Liver (tissue), 9 donors: ENCODE measurements around the gene SELENOO. TPM values are rescaled to one million over a fixed set of nuclear protein-coding genes. Genes with fewer than 3 reads are reported as not detected.
A peak's percentile ranks its signal among the peaks of the same experiment; 100 is the strongest.

Experiments
- DNase-seq: peaks from one replicate; pipeline ENCODE4 v3.0.0-alpha.2; 2017; ENCODE audit warnings: low spot score
- H3K27ac ChIP-seq, 2 donors: one replicate each; pipeline ENCODE4 v1.7.0; 2013; ENCODE audit warnings: inconsistent platforms in 2 of 2, low read length in 2 of 2, control low read depth in 1 of 2, low read depth in 1 of 2, mild to moderate bottlenecking in 1 of 2
- H3K27me3 ChIP-seq, 4 donors: one replicate each; pipeline versions ENCODE4 v1.6.1 to v1.7.0; 2013; ENCODE audit warnings: low read length in 3 of 4, inconsistent platforms in 1 of 4, mild to moderate bottlenecking in 1 of 4, moderate library complexity in 1 of 4; ENCODE audit not compliant: control insufficient read depth in 4 of 4, insufficient read depth in 4 of 4
- H3K36me3 ChIP-seq, 4 donors: one replicate each; pipeline versions ENCODE4 v1.6.1 to v1.7.0; 2013; ENCODE audit warnings: low read length in 3 of 4, mild to moderate bottlenecking in 3 of 4, low read depth in 1 of 4, moderate library complexity in 1 of 4; ENCODE audit not compliant: control insufficient read depth in 4 of 4, insufficient read depth in 3 of 4
- H3K4me1 ChIP-seq, 4 donors: one replicate each; pipeline versions ENCODE4 v1.6.1 to v1.7.0; 2013; ENCODE audit warnings: low read length in 3 of 4, mild to moderate bottlenecking in 3 of 4, moderate library complexity in 1 of 4; ENCODE audit not compliant: control insufficient read depth in 4 of 4, insufficient read depth in 4 of 4
- H3K4me3 ChIP-seq, 3 donors: one replicate each; pipeline versions ENCODE4 v1.6.1 to v1.7.0; 2013; ENCODE audit warnings: low read length in 3 of 3, control low read depth in 1 of 3, low read depth in 1 of 3, mild to moderate bottlenecking in 1 of 3
- H3K9ac ChIP-seq, 2 donors: one replicate each; pipeline ENCODE4 v1.7.0; 2013; ENCODE audit warnings: low read length in 2 of 2, mild to moderate bottlenecking in 2 of 2, moderate library complexity in 2 of 2, control low read depth in 1 of 2, low read depth in 1 of 2
- H3K9me3 ChIP-seq, 4 donors: one replicate each; pipeline versions ENCODE4 v1.6.1 to v1.7.0; 2013; ENCODE audit warnings: low read length in 3 of 4; ENCODE audit not compliant: control insufficient read depth in 4 of 4
- EGR1 ChIP-seq, 2 donors: IDR thresholded peaks; 2 replicates each; pipeline ENCODE4 v1.6.1; 2016 to 2018; ENCODE audit warnings: antibody characterized with exemption in 2 of 2, low read depth in 2 of 2
- FOXA1 ChIP-seq: IDR thresholded peaks from 2 replicates; pipeline ENCODE4 v1.6.1; 2016; ENCODE audit warnings: antibody characterized with exemption
- JUND ChIP-seq, 2 donors: IDR thresholded peaks; 2 replicates each; pipeline ENCODE4 v1.6.1; 2016; ENCODE audit warnings: antibody characterized with exemption in 2 of 2
- ZBTB33 ChIP-seq: IDR thresholded peaks from 2 replicates; pipeline ENCODE4 v1.6.1; 2016; ENCODE audit warnings: antibody characterized with exemption
- WGBS: extraction: QIAGEN DNeasy Blood & Tissue Kit; methylation state at CpG from one replicate; pipeline ENCODE4 v1.1.7; 2013; 5-methylcytosine and 5-hydroxymethylcytosine counted together
- polyA plus RNA-seq, 2 donors: library from polyadenylated mRNA; stranded (reverse) in 1 of 2; unstranded in 1 of 2; fragments of 200-250 nt in 1 of 2; fragments of >200 nt in 1 of 2; fragmentation: Nextera tagmentation in 1 of 2; extraction: Ambion mirVana in 1 of 2; gene quantifications; one replicate each; pipeline versions ENCODE4 v1.2.1 to v1.2.3, GENCODE V29; 2013 to 2015
- total RNA-seq, 2 donors: library from RNA; depleted of rRNA; stranded (reverse); fragments of >200 nt; gene quantifications; one replicate each; pipeline ENCODE4 v1.2.3, GENCODE V29; 2014
- donor health status: healthy.
- donor health status: healthy.
- donor health status: healthy.
- donor health status: healthy.
- donor health status: healthy.

The SELENOO gene
- total and polyA plus RNA-seq, 4 donors: 16.4 to 59.2 (median 42.2) TPM

- no peak for TF ChIP-seq ZBTB33
- no peak for TF ChIP-seq FOXA1
Measured at GRCh38 chr22:50264946-50265669, 64.3 kb downstream of the SELENOO start (continued).

GRCh38 chr22:50266994-50267393 lies 66.2 kb downstream of the SELENOO start:
- Histone ChIP-seq H3K27me3 (no peaks in the 10 kb centered on the region), H3K36me3 (no peaks in the 10 kb centered on the region), H3K27ac (no peak overlapping the region), H3K9ac (no peak overlapping the region), H3K9me3 (no peaks in the 10 kb centered on the region), H3K4me3 (peak overlapping the region in 1 of 3 donors; percentile 36), H3K4me1 (peaks cover 30 to 47% (median 36%) of the 10 kb centered on the region in 4 donors)
- WGBS: 55% methylated on average over 37 of the region's 37 CpGs
- no peak for TF ChIP-seq EGR1 (IDR thresholded peaks at IDR 0.05; ENCODE audit: low read depth in 2 of 2)
- no peak for TF ChIP-seq JUND (IDR thresholded peaks at IDR 0.05)
- DNase-seq: no peak

Other genes starting within 250 kb of the SELENOO start
- 10 to 100 TPM; 14.5 to 33.8 TPM for gene PIM3, start 240.2 kb upstream of the SELENOO start, total RNA-seq
- 10 to 100 TPM; 22.3 to 44.0 TPM for gene PIM3, start 240.2 kb upstream of the SELENOO start, polyA plus RNA-seq
- gene IL17REL, start 188.2 kb upstream of the SELENOO start, total RNA-seq: under 1 TPM in 1 of 2 donors, not detected in 1; under 0.01 TPM
- not detected for gene IL17REL, start 188.2 kb upstream of the SELENOO start, polyA plus RNA-seq
- not detected for gene TTLL8, start 142.7 kb upstream of the SELENOO start, total RNA-seq
- not detected for gene TTLL8, start 142.7 kb upstream of the SELENOO start, polyA plus RNA-seq
- gene MLC1, start 115.6 kb upstream of the SELENOO start, total RNA-seq: 1 to 10 TPM in 1 of 2 donors, under 1 TPM in 1; 0.33 to 9.4 TPM
- gene MLC1, start 115.6 kb upstream of the SELENOO start, polyA plus RNA-seq: under 1 TPM in 1 of 2 donors, not detected in 1; 0.13 TPM
- gene MOV10L1, start 111.0 kb upstream of the SELENOO start, total RNA-seq: under 1 TPM; 0.17 to 0.47 TPM
- gene MOV10L1, start 111.0 kb upstream of the SELENOO start, polyA plus RNA-seq: under 1 TPM; 0.07 to 0.18 TPM
- 1 to 10 TPM in 1 of 2 donors, under 1 TPM in 1; 0.56 to 2.3 TPM for gene PANX2, start 30.3 kb upstream of the SELENOO start, total RNA-seq
- gene PANX2, start 30.3 kb upstream of the SELENOO start, polyA plus RNA-seq: 10 to 100 TPM in 1 of 2 donors, under 1 TPM in 1; 0.39 to 14.8 TPM
- 10 to 100 TPM; 10.5 to 18.3 TPM for gene TRABD, start 15.1 kb upstream of the SELENOO start, total RNA-seq
- gene TRABD, start 15.1 kb upstream of the SELENOO start, polyA plus RNA-seq: 10 to 100 TPM; 14.4 to 29.7 TPM
- 10 to 100 TPM; 20.9 to 31.7 TPM for gene TUBGCP6, start 44.0 kb downstream of the SELENOO start, total RNA-seq
- gene TUBGCP6, start 44.0 kb downstream of the SELENOO start, polyA plus RNA-seq: 10 to 100 TPM in 1 of 2 donors, 1 to 10 TPM in 1; 9.3 to 11.9 TPM
- gene HDAC10, start 50.3 kb downstream of the SELENOO start, total RNA-seq: 10 to 100 TPM; 11.4 to 18.2 TPM
- gene HDAC10, start 50.3 kb downstream of the SELENOO start, polyA plus RNA-seq: 10 to 100 TPM in 1 of 2 donors, 1 to 10 TPM in 1; 6.2 to 15.9 TPM
- 1 to 10 TPM; 2.3 to 2.8 TPM for gene MAPK12, start 60.7 kb downstream of the SELENOO start, total RNA-seq
- 1 to 10 TPM in 1 of 2 donors, under 1 TPM in 1; 0.83 to 1.5 TPM for gene MAPK12, start 60.7 kb downstream of the SELENOO start, polyA plus RNA-seq
- 1 to 10 TPM in 1 of 2 donors, under 1 TPM in 1; 0.65 to 1.2 TPM for gene MAPK11, start 69.4 kb downstream of the SELENOO start, total RNA-seq
- 1 to 10 TPM in 1 of 2 donors, under 1 TPM in 1; 0.83 to 2.0 TPM for gene MAPK11, start 69.4 kb downstream of the SELENOO start, polyA plus RNA-seq
- gene PLXNB2, start 106.6 kb downstream of the SELENOO start, total RNA-seq: 10 to 100 TPM; 28.8 to 95.7 TPM
- gene PLXNB2, start 106.6 kb downstream of the SELENOO start, polyA plus RNA-seq: 10 to 100 TPM; 60.1 to 87.8 TPM
- 1 to 10 TPM; 1.1 to 1.2 TPM for gene DENND6B, start 126.0 kb downstream of the SELENOO start, total RNA-seq
- gene DENND6B, start 126.0 kb downstream of the SELENOO start, polyA plus RNA-seq: 1 to 10 TPM in 1 of 2 donors, under 1 TPM in 1; 0.86 to 1.0 TPM
- gene PPP6R2, start 142.3 kb downstream of the SELENOO start, total RNA-seq: 100 to 1,000 TPM in 1 of 2 donors, 10 to 100 TPM in 1; 51.7 to 117 TPM
- 10 to 100 TPM; 28.8 to 42.6 TPM for gene PPP6R2, start 142.3 kb downstream of the SELENOO start, polyA plus RNA-seq